ENCODE data around the gene MTCP1.

Gene MTCP1

GRCh38 chrX:155052738-155053498 is 18.0 kb downstream of the MTCP1 start:
- DNase-seq: no peak

DNA sequence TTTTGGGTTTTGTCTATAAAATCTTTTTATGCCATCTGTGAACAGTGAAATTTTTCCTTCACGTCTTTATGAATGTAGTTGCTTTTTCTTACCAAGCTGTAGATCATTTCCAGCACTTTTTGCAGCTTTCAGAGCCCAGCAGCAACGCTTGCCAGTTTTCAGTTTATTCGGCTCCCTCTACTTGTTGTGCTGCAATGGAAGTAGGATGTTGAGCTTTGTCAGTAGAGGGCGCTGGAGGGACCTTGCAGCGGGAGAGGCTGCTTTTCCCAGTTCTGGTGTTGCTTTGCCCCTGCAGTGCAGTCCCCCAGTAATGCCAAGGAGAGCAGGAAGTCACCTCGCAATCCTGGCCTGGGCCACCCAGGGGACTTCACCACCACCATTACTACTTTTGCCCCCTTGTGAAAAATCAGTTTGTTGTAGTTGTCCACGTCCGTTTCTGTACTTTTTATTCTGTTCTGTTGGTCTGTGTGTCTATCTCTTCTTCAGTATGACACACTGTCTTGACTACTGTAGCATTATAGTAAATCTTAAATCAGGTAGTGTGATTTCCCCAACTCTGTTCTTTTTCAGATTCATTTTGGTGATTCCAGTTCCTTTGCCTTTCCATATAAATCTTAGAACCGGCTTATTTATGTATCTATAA is 21.8 kb downstream of the MTCP1 start:
- DNase-seq: no peak

DNA sequence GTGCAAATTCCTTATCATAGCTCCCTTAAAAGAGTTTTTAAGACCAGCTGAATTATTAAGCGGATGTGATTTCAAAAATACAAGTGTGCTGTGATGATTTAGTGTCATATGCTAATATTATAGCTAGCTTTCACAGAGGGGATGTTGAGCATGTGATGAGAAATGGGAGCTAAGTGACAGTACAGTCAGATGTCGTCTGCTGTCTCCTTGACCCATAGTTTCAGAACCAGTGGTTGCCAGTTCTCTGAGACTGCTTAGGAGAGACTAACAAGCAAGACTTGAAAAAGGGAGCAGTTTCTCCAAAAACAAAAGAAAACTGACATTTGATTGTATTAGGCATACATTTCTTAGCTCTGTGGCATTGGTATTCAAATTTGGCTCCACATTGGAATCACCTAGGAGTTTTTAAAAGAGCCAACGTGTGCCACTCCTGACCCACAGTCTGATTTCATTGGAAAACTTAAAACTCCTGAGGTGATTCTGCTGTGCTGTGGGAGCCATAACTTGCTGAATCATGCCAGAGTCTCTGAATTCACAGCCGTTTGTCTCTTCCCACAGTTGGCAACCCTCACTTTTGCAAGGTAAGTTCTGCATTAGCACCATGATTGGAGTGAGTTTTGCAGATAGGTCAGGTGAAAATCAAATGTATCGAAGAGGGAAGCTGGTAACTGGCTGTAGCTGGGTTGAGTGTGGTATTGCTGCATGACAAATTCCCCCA is 24.0 kb downstream of the MTCP1 start:
- DNase-seq: no peak

- DNase-seq: no peak
These were observed 24.7 kb downstream of the MTCP1 start for GRCh38 chrX:155046129-155046810.

- DNase-seq: no peak
These were observed 35.2 kb downstream of the MTCP1 start for GRCh38 chrX:155035688-155036087.

DNA sequence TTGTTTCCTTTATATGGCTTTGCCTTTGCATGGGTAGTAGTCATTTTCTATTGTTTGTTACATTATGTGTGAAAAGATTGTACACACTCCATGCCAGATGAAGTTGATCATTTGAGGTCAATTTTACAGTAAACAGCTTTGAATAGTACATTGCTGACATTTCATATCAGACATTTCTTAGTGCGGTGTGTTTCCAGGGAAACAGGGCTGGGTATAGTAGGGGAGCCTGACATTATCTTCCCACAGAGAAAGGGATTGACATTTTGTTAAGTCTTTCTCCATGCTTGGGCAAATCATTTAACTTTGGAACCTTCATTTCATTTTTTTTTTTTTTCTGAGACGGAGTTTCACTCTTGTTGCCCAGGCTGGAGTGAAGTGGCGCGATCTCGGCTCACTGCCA is 39.3 kb downstream of the MTCP1 start:
- no peak for DNase-seq

DNA sequence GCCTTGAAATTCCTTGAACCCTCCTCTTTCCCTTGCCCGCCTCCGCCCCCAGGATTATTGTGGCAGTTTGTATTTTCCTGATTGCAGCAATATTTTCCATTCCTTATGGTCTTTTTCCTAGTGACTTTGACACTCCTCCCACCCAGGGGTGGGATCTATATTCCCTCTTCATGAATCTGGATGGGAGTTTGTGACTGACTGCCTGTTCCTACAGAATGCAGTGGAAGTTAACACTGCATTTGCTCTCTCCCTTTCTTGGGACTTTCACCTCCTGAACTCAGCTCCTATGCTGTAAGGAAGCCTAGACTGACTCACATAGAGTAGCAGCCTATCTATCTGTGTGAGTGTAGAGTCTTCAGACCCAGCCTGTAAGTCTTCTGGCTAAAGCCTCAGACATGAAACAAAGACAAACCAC is 42.1 kb downstream of the MTCP1 start:
- DNase-seq: no peak

DNA sequence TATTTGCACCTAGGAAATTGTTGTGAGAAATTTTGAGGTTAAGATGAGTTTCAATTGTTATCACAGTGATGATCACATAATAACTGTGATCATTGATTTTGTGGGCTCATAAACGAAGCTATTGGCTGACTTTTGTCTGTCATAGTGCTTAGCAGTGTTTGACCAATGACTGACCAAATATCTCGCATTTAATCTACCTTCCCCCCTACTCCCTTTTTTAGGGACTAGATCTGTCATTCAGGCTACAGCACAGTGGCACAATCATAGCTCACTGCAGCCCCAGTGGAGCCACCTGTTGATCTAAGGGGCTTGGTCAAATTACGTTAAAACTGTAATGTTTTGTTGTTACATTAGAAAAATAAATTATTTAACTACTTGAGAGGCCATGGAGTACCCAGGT is 42.8 kb downstream of the MTCP1 start:
- DNase-seq: no peak

DNA sequence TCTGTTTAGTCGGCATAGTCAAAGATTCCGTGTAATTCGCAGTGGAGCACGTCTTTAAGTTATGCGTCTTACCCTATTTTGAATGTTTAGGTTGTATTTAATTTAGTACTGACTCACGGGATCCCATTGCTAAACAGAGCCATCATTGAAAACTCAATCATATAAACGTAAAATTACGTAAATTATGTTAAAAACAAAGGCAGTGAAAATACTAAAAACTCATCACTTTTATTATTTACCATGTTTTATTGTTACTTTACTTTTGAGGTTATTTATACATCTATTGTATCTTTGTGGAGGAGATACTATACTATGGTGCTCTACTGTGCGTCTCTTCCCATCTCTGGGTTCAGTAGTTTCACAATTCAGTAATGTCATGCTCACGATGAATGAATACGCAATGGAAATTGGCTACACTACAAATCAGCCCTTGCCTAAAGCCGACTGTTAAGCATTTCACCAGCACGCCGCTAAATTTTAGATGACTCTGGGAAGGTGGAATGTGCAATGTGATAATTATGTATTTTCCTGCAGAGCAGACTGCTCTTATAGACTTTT is 43.3 kb downstream of the MTCP1 start:
- no peak for DNase-seq

- DNase-seq: peak; percentile 95
These were observed 44.0 kb downstream of the MTCP1 start, which contains the start of gene FUNDC2 for GRCh38 chrX:155026727-155027508. Gene FUNDC2 (plus strand): TSS chrX:155026844. CDS start chrX:155026939, 95 bp downstream.

GRCh38 chrX:155026420-155026726 is 44.6 kb downstream of the MTCP1 start:
- no peak for DNase-seq

DNA sequence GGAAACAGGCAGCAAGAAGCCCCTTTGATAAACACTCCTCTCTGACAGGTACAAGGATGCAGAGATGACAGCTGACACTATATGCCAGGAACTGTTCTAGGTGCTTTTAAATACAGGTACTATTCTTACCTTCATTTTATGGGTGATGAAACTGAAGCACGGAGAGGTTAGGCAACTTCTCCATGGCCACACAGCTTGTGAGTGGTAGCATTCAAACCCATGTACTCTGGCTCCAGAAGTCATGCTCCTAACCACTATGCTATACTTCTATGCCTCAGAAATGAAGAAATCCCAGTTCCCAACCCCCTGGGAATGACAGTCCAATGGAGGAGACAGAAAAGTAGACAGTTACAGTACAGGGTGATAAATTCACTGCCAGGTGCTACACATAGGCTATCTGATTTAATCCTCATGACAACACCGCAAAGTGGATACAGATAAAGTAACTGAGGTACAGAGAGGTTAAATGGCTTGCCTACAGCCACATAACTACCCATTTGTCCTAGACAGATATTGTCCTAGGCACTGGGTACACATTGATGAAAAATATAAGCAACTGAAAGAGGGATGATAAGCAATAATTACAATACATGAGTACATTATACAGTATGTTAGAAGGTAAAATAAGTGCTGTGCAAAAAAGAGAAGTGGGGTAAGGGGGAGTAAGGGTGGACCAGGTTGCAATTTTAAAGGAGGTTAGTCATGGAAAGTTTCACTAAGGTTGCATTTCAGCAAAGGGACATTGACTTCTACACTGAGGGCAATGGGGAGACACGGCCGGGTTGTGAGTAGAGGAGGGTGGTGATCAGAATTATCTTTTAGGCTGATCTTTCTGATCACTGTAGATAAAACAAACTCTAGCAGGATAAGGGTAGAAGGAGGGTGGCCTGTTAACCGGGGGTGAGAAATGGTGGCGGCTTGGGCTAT is 46.8 kb downstream of the MTCP1 start:
- no peak for DNase-seq

DNA sequence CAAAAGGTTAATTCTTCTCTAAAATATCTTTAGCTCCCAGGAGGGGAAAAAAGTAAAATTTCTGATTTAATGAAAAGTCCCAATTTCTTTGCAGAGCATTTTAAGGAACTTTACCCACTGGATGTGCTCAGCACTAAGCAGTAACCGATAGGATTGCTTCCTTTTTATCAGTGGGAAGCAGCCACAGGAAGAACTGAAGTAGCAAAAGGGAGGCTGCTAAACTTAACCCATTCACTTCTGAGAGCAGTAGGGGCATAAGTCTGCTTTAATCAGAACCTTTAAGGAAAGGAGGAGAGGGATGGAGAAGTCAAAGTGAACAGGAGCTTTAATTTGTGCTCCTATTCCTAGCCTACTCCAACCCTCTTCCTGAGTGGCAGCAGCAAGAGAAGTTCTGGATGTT is 48.4 kb downstream of the MTCP1 start, which contains the start of gene F8:
F8 (minus strand) TSS at position 139 of the 400 bp plus-strand sequence. CDS start 171 bp downstream, outside the sequence.
- no peak for DNase-seq

GRCh38 chrX:155020591-155020990 is 50.3 kb downstream of the MTCP1 start:
- DNase-seq: no peak

Data from NCI-H2107 (cell line).